ENCODE data around the gene TBXAS1. TPM values are rescaled to one million over a fixed set of nuclear protein-coding genes. Genes with fewer than 3 reads are reported as not detected.
"Not testable (repeated sequence)": the region's sequence is repeated elsewhere in the genome, so short reads cannot be mapped to it uniquely, and the experiment has no call there.

TBXAS1 gene
- total and polyA plus RNA-seq, 5 donors from 2014 or later, result 5.2 to 21.2 (median 11.3) TPM

GRCh38 chr7:139827042-139827441 is 2.0 kb upstream of the TBXAS1 start:
- DNase-seq, result peak in 1 of 3 donors; percentile 24
- H3K27me3 ChIP-seq (ENCODE audit: control insufficient read depth, insufficient read depth, low read length), result no peaks in the 10 kb centered on the region
- Mint-ChIP-seq H3K4me3 (no peak overlapping the region), H3K27ac (no peak overlapping the region), H3K27me3 (peaks cover 13% of the 10 kb centered on the region), H3K4me1 (peaks cover 11 to 27% (median 16%) of the 10 kb centered on the region in 4 donors), H3K9me3 (peaks cover 0 to 3% (median 0%) of the 10 kb centered on the region in 7 donors), H3K36me3 (no peaks in the 10 kb centered on the region)
- no peaks in the 10 kb centered on the region for H3K36me3 ChIP-seq (ENCODE audit: control insufficient read depth, insufficient read depth, low read length)
- H3K9me3 ChIP-seq (ENCODE audit: control insufficient read depth in 2 of 2, low read length in 2 of 2), result no peaks in the 10 kb centered on the region
- H3K27ac ChIP-seq (ENCODE audit: insufficient read depth, low read length, poor library complexity, severe bottlenecking), result no peak overlapping the region
- no peak for ATAC-seq (ENCODE audit: low read depth in 2 of 2)
- H3K4me1 ChIP-seq (ENCODE audit: control insufficient read depth, insufficient read depth, low read length, poor library complexity, severe bottlenecking), result peaks cover 20% of the 10 kb centered on the region
- H3K4me3 ChIP-seq (ENCODE audit: low read depth, low read length), result no peak overlapping the region

DNA sequence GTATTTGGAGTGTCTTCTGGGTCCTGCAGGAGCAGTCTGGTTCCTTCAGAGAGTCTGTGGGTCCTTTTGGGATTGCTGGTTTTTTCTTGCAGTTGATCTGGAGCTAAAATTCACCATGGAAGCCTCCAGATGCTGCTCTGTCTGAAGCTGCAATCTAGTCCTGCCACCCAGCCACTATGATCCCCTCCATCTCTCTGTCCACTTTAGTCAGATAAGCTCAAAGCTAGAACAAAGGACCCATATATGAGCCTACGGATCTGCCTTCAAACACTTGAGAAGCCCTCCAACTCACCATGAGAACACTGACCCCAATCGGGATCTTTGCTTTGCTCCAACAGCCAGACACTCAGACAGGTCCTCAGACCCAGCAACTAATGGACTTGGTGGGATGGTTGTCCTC is 618 bp upstream of the TBXAS1 start:
- no peak overlapping the region for H3K4me3 ChIP-seq (ENCODE audit: low read depth, low read length)
- DNase-seq (no peak), ATAC-seq (ENCODE audit: low read depth in 2 of 2) (no peak)
- no peaks in the 10 kb centered on the region for H3K36me3 ChIP-seq (ENCODE audit: control insufficient read depth, insufficient read depth, low read length)
- H3K4me1 ChIP-seq (ENCODE audit: control insufficient read depth, insufficient read depth, low read length, poor library complexity, severe bottlenecking), result peaks cover 20% of the 10 kb centered on the region
- H3K27ac ChIP-seq (ENCODE audit: insufficient read depth, low read length, poor library complexity, severe bottlenecking), result no peak overlapping the region
- peaks cover 19% of the 10 kb centered on the region for H3K27me3 Mint-ChIP-seq
- no peaks in the 10 kb centered on the region for H3K27me3 ChIP-seq (ENCODE audit: control insufficient read depth, insufficient read depth, low read length)
- H3K9me3 Mint-ChIP-seq, result peaks cover 0 to 6% (median 0%) of the 10 kb centered on the region in 7 donors
- H3K4me1 Mint-ChIP-seq, result peaks cover 11 to 27% (median 16%) of the 10 kb centered on the region in 4 donors
- H3K36me3 Mint-ChIP-seq, result no peaks in the 10 kb centered on the region
- peak overlapping the region in 1 of 3 donors; percentile 31 for H3K27ac Mint-ChIP-seq
- no peaks in the 10 kb centered on the region for H3K9me3 ChIP-seq (ENCODE audit: control insufficient read depth in 2 of 2, low read length in 2 of 2)
- H3K4me3 Mint-ChIP-seq, result no peak overlapping the region

- DNase-seq, result no peak
- Histone ChIP-seq H3K4me3 (ENCODE audit: low read depth, low read length) (peak overlapping the region; percentile 51), H3K9me3 (ENCODE audit: control insufficient read depth in 2 of 2, low read length in 2 of 2) (no peaks in the 10 kb centered on the region), H3K36me3 (ENCODE audit: control insufficient read depth, insufficient read depth, low read length) (no peaks in the 10 kb centered on the region), H3K4me1 (ENCODE audit: control insufficient read depth, insufficient read depth, low read length, poor library complexity, severe bottlenecking) (peaks cover 20% of the 10 kb centered on the region), H3K27ac (ENCODE audit: insufficient read depth, low read length, poor library complexity, severe bottlenecking) (no peak overlapping the region), H3K27me3 (ENCODE audit: control insufficient read depth, insufficient read depth, low read length) (no peaks in the 10 kb centered on the region)
- H3K36me3 Mint-ChIP-seq, result no peaks in the 10 kb centered on the region
- H3K4me1 Mint-ChIP-seq, result peaks cover 11 to 27% (median 16%) of the 10 kb centered on the region in 4 donors
- H3K27ac Mint-ChIP-seq, result peak overlapping the region; percentile 3 to 86 (median 56)
- peaks cover 26% of the 10 kb centered on the region for H3K27me3 Mint-ChIP-seq
- ATAC-seq (ENCODE audit: low read depth in 2 of 2), result no peak
- H3K4me3 Mint-ChIP-seq, result peak overlapping the region in 3 of 4 donors; percentile 67 to 89 (median 79)
- H3K9me3 Mint-ChIP-seq, result peaks cover 0 to 8% (median 5%) of the 10 kb centered on the region in 7 donors
These were observed 682 bp downstream of the TBXAS1 start for GRCh38 chr7:139829775-139830117.

GRCh38 chr7:139830292-139830691 is 1.2 kb downstream of the TBXAS1 start:
- no peaks in the 10 kb centered on the region for H3K9me3 ChIP-seq (ENCODE audit: control insufficient read depth in 2 of 2, low read length in 2 of 2)
- DNase-seq (no peak), ATAC-seq (ENCODE audit: low read depth in 2 of 2) (no peak)
- Mint-ChIP-seq H3K9me3 (peaks cover 0 to 8% (median 5%) of the 10 kb centered on the region in 7 donors), H3K27ac (peak overlapping the region in 2 of 3 donors; percentile 22 to 86), H3K36me3 (no peaks in the 10 kb centered on the region), H3K27me3 (peaks cover 26% of the 10 kb centered on the region), H3K4me3 (peak overlapping the region in 3 of 4 donors; percentile 62 to 89 (median 66)), H3K4me1 (peaks cover 11 to 27% (median 16%) of the 10 kb centered on the region in 4 donors)
- no peaks in the 10 kb centered on the region for H3K36me3 ChIP-seq (ENCODE audit: control insufficient read depth, insufficient read depth, low read length)
- H3K27me3 ChIP-seq (ENCODE audit: control insufficient read depth, insufficient read depth, low read length), result no peaks in the 10 kb centered on the region
- H3K27ac ChIP-seq (ENCODE audit: insufficient read depth, low read length, poor library complexity, severe bottlenecking), result no peak overlapping the region
- peak overlapping the region; percentile 61 for H3K4me3 ChIP-seq (ENCODE audit: low read depth, low read length)
- H3K4me1 ChIP-seq (ENCODE audit: control insufficient read depth, insufficient read depth, low read length, poor library complexity, severe bottlenecking), result peaks cover 20% of the 10 kb centered on the region

DNA sequence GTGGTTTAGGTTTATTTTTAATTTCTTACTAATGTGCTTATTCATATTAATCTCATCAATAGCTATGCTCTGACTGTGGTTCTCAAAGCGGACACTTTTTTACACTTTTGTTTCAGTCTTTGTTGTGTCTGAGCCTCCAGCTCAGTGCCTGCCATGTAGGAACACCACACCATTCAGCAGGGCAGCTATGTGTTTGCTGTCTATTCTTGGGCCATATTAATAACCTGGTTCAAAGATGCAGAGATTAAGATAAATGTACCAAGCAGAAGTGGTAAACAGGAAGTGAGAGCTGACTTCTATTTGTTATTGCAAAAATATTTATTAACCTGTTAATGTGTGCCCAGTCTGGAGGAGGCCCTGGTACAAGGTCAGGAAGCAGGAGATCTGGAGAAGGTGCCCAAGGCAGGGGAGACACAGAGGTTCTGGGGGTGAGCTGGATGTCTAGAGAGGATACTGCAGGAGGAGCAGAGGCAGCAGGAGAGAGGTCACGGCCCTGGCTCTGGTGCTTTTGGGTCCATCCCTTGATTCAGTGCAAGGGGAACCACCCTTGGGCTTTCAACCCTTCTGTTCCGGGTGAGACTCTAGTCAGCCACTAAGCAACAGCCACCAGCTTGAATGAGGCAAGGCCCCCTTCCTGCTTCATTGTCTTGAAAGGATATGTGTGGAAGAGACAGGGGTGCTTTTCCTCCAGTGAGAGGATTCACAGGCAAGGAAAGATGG is 1.9 kb downstream of the TBXAS1 start:
- Mint-ChIP-seq H3K4me1 (peaks cover 11 to 27% (median 16%) of the 10 kb centered on the region in 4 donors), H3K27me3 (peaks cover 26% of the 10 kb centered on the region), H3K27ac (peak overlapping the region; percentile 22 to 86 (median 82)), H3K4me3 (peak overlapping the region; percentile 32 to 89 (median 64)), H3K9me3 (peaks cover 0 to 8% (median 5%) of the 10 kb centered on the region in 7 donors), H3K36me3 (no peaks in the 10 kb centered on the region)
- Histone ChIP-seq H3K9me3 (ENCODE audit: control insufficient read depth in 2 of 2, low read length in 2 of 2) (no peaks in the 10 kb centered on the region), H3K4me3 (ENCODE audit: low read depth, low read length) (peak overlapping the region; percentile 61), H3K36me3 (ENCODE audit: control insufficient read depth, insufficient read depth, low read length) (no peaks in the 10 kb centered on the region), H3K27me3 (ENCODE audit: control insufficient read depth, insufficient read depth, low read length) (no peaks in the 10 kb centered on the region), H3K27ac (ENCODE audit: insufficient read depth, low read length, poor library complexity, severe bottlenecking) (no peak overlapping the region), H3K4me1 (ENCODE audit: control insufficient read depth, insufficient read depth, low read length, poor library complexity, severe bottlenecking) (peaks cover 20% of the 10 kb centered on the region)
- DNase-seq (no peak), ATAC-seq (ENCODE audit: low read depth in 2 of 2) (peak in 1 of 2 donors; percentile 43)

- DNase-seq; H3K27me3 ChIP-seq (ENCODE audit: control insufficient read depth, insufficient read depth, low read length); H3K4me3 Mint-ChIP-seq; H3K36me3 ChIP-seq (ENCODE audit: control insufficient read depth, insufficient read depth, low read length); H3K36me3 Mint-ChIP-seq; ATAC-seq (ENCODE audit: low read depth in 2 of 2); H3K27ac Mint-ChIP-seq; H3K27ac ChIP-seq (ENCODE audit: insufficient read depth, low read length, poor library complexity, severe bottlenecking); H3K4me3 ChIP-seq (ENCODE audit: low read depth, low read length); H3K9me3 ChIP-seq (ENCODE audit: control insufficient read depth in 2 of 2, low read length in 2 of 2); H3K4me1 ChIP-seq (ENCODE audit: control insufficient read depth, insufficient read depth, low read length, poor library complexity, severe bottlenecking); H3K4me1 Mint-ChIP-seq: not testable (repeated sequence)
- H3K9me3 Mint-ChIP-seq, result peaks cover 3 to 18% (median 8%) of the 10 kb centered on the region in 7 donors
- peaks cover 26% of the 10 kb centered on the region for H3K27me3 Mint-ChIP-seq
These were observed 6.8 kb downstream of the TBXAS1 start for GRCh38 chr7:139835848-139836247.

- not testable (repeated sequence) for H3K27me3 ChIP-seq (ENCODE audit: control insufficient read depth, insufficient read depth, low read length); H3K27ac ChIP-seq (ENCODE audit: insufficient read depth, low read length, poor library complexity, severe bottlenecking); H3K9me3 ChIP-seq (ENCODE audit: control insufficient read depth in 2 of 2, low read length in 2 of 2); H3K4me1 Mint-ChIP-seq; H3K36me3 Mint-ChIP-seq; DNase-seq; ATAC-seq (ENCODE audit: low read depth in 2 of 2); H3K4me1 ChIP-seq (ENCODE audit: control insufficient read depth, insufficient read depth, low read length, poor library complexity, severe bottlenecking); H3K27ac Mint-ChIP-seq; H3K36me3 ChIP-seq (ENCODE audit: control insufficient read depth, insufficient read depth, low read length); H3K4me3 ChIP-seq (ENCODE audit: low read depth, low read length); H3K4me3 Mint-ChIP-seq
- peaks cover 22% of the 10 kb centered on the region for H3K27me3 Mint-ChIP-seq
- peaks cover 0 to 18% (median 8%) of the 10 kb centered on the region in 7 donors for H3K9me3 Mint-ChIP-seq
These were observed 8.2 kb downstream of the TBXAS1 start for GRCh38 chr7:139837291-139837690.

- H3K4me1 ChIP-seq (ENCODE audit: control insufficient read depth, insufficient read depth, low read length, poor library complexity, severe bottlenecking), result no peaks in the 10 kb centered on the region
- Mint-ChIP-seq H3K4me1 (no peaks in the 10 kb centered on the region), H3K4me3 (no peak overlapping the region), H3K27ac (no peak overlapping the region), H3K36me3 (peaks cover 5% of the 10 kb centered on the region), H3K27me3 (peaks cover 18% of the 10 kb centered on the region), H3K9me3 (peaks cover 1 to 12% (median 8%) of the 10 kb centered on the region in 7 donors)
- H3K27me3 ChIP-seq (ENCODE audit: control insufficient read depth, insufficient read depth, low read length), result no peaks in the 10 kb centered on the region
- ATAC-seq (ENCODE audit: low read depth in 2 of 2) (no peak), DNase-seq (no peak)
- H3K9me3 ChIP-seq (ENCODE audit: control insufficient read depth in 2 of 2, low read length in 2 of 2), result no peaks in the 10 kb centered on the region
- H3K4me3 ChIP-seq (ENCODE audit: low read depth, low read length), result no peak overlapping the region
- no peak overlapping the region for H3K27ac ChIP-seq (ENCODE audit: insufficient read depth, low read length, poor library complexity, severe bottlenecking)
- H3K36me3 ChIP-seq (ENCODE audit: control insufficient read depth, insufficient read depth, low read length), result no peaks in the 10 kb centered on the region
These were observed 9.2 kb downstream of the TBXAS1 start for GRCh38 chr7:139838276-139838675.
